Peyer's patch (tissue), 4 donors: ENCODE results near the gene SBK3.

Source experiments
- CTCF ChIP-seq, 6 experiments: fragments of 450-650 bp in 4 of 6; fragments of 200-600 bp in 2 of 6; sonication (generic) in 1 of 6; IDR thresholded peaks; one replicate each; pipeline ENCODE4 v1.5.1; 2017 to 2019; ENCODE audit warnings: antibody characterized with exemption in 6 of 6, mild to moderate bottlenecking in 3 of 6, moderate library complexity in 1 of 6
- POLR2A ChIP-seq, 2 donors: fragments of 450-650 bp; IDR thresholded peaks; one replicate each; pipeline ENCODE4 v1.5.1; 2017; ENCODE audit warnings: antibody characterized with exemption in 2 of 2, mild to moderate bottlenecking in 2 of 2, moderate library complexity in 2 of 2

DNA sequence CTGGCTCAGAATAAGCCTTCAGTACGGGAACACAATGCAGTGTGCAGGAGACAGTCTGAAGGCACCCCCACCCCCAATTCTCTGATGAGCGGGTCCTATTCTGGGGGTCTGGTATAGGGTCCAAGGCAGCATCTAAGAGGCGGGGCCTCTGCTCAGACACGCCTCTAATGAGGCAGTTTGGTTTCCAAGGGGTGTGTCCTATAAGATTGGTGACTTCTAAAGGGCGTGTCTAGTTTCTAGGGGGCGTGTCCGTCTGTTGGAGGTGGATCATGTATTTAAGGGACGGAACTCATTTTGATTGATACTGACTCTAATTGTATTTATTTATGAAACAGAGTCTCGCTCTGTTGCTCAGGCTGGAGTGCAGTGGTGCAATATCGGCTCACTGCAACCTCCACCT is 45.3 kb upstream of the SBK3 start:
- no peak for TF ChIP-seq CTCF (IDR thresholded peaks at IDR 0.05)
- no peak for TF ChIP-seq POLR2A (IDR thresholded peaks at IDR 0.05)
